Panc1 (cell line): ENCODE results near the gene EFL1.

Source experiments
- CTCF ChIP-seq: fragments of 450-650 bp; IDR thresholded peaks from 2 replicates; pipeline ENCODE4 v1.5.1; 2017; ENCODE audit warnings: mild to moderate bottlenecking
- POLR2AphosphoS5 ChIP-seq: IDR thresholded peaks from 2 replicates; pipeline ENCODE4 v1.6.1; 2012; ENCODE audit warnings: mild to moderate bottlenecking, low read depth, low read length, moderate library complexity
- SIN3A ChIP-seq: IDR thresholded peaks from 2 replicates; pipeline ENCODE4 v1.6.1; 2012; ENCODE audit warnings: low read depth, mild to moderate bottlenecking, low read length, moderate library complexity, borderline replicate concordance; ENCODE audit not compliant: insufficient read depth
- TCF7L2 ChIP-seq: IDR thresholded peaks from 2 replicates; pipeline ENCODE4 v1.6.1; 2011; ENCODE audit warnings: mild to moderate bottlenecking, low read depth, low read length, inconsistent platforms
- TF ChIP-seq, protein P1 (sequence below), 2 experiments: IDR thresholded peaks; 2 replicates each; pipeline ENCODE4 v1.6.1; 2011 to 2012; ENCODE audit warnings: low read depth in 2 of 2, control low read depth in 1 of 2, low read length in 1 of 2, mild to moderate bottlenecking in 1 of 2, moderate library complexity in 1 of 2; ENCODE audit not compliant: insufficient read depth in 1 of 2

DNA sequence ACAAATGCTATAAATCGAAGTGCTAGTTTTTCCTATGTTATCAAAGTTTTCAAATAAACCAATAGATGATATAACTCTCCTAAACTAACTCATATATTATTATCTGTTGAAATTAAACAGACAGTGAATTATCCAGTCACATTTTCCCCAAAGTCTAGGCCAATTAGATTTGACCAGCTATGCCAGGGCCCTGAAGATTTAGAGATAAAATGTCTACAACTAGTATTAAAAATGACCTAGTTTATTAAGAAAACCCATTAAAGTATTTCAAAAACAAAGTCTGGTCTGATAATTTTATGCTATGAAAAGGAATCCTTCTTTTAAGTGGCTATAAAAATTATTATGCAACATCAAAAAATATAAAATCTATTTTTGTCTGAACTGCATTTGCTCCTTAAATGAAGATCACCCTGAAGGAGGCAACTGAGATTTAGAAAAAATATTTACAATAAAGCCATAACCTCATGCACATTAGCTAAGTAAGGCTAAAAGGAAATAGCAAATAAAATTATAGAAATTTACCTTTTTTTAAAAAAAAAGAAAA is 133.3 kb downstream of the EFL1 start:
- TF ChIP-seq POLR2AphosphoS5 (no peak), CTCF (no peak), SIN3A (no peak), TCF7L2 (no peak)
- TF ChIP-seq, protein P1, sequence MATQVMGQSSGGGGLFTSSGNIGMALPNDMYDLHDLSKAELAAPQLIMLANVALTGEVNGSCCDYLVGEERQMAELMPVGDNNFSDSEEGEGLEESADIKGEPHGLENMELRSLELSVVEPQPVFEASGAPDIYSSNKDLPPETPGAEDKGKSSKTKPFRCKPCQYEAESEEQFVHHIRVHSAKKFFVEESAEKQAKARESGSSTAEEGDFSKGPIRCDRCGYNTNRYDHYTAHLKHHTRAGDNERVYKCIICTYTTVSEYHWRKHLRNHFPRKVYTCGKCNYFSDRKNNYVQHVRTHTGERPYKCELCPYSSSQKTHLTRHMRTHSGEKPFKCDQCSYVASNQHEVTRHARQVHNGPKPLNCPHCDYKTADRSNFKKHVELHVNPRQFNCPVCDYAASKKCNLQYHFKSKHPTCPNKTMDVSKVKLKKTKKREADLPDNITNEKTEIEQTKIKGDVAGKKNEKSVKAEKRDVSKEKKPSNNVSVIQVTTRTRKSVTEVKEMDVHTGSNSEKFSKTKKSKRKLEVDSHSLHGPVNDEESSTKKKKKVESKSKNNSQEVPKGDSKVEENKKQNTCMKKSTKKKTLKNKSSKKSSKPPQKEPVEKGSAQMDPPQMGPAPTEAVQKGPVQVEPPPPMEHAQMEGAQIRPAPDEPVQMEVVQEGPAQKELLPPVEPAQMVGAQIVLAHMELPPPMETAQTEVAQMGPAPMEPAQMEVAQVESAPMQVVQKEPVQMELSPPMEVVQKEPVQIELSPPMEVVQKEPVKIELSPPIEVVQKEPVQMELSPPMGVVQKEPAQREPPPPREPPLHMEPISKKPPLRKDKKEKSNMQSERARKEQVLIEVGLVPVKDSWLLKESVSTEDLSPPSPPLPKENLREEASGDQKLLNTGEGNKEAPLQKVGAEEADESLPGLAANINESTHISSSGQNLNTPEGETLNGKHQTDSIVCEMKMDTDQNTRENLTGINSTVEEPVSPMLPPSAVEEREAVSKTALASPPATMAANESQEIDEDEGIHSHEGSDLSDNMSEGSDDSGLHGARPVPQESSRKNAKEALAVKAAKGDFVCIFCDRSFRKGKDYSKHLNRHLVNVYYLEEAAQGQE (IDR thresholded peaks at IDR 0.05; ENCODE audit: insufficient read depth in 1 of 2, low read depth in 2 of 2, low read length in 1 of 2): no peak
